Astrocyte of the spinal cord (primary cell): ENCODE measurements around the gene STARD3.

ENCODE experiments used
- DNase-seq: peaks from one replicate; pipeline ENCODE4 v3.0.0; 2011; ENCODE audit warnings: low read depth, low spot score
- H3K4me3 ChIP-seq: 2 replicates; pipeline ENCODE4 v1.5.1; 2011; ENCODE audit warnings: low read depth, mild to moderate bottlenecking, low read length, moderate library complexity
- in situ Hi-C: cut with HindIII; loops from 2 replicates; pipeline ENCODE4 v1.10.0; 2017; ENCODE audit warnings: low sequenced_read_pairs
- TF ChIP-seq, protein P1 (sequence below): IDR thresholded peaks from 2 replicates; pipeline ENCODE4 v1.5.1; 2012; ENCODE audit warnings: low read depth, mild to moderate bottlenecking, low read length, inconsistent platforms

STARD3 gene

DNA sequence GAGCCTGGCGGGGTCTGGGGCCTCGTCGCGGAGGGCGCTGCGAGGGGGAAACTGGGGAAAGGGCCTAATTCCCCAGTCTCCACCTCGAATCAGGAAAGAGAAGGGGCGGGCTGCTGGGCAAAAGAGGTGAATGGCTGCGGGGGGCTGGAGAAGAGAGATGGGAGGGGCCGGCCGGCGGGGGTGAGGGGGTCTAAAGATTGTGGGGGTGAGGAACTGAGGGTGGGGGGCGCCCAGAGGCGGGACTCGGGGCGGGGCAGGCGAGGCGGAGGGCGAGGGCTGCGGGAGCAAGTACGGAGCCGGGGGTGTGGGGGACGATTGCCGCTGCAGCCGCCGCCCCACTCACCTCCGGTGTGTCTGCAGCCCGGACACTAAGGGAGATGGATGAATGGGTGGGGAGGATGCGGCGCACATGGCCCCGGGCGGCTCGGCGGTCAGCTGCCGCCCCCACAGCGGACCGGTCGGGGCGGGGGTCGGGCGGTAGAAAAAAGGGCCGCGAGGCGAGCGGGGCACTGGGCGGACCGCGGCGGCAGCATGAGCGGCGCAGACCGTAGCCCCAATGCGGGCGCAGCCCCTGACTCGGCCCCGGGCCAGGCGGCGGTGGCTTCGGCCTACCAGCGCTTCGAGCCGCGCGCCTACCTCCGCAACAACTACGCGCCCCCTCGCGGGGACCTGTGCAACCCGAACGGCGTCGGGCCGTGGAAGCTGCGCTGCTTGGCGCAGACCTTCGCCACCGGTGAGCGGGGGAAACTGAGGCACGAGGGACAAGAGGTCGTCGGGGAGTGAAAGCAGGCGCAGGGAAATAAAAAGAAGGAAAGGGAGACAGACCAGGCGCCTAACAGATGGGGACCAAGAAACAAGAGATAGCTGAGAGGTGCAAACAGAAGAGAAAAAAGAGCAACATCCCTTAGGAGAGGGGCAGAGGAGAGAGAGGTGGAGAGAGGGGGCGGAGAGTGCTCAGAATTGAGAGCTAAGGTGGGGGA lies 31.3 kb downstream of the STARD3 start, which contains the start of gene PNMT:
Gene PNMT (plus strand): TSS at position 509 of the 980 bp plus-strand sequence. CDS start 23 bp downstream, at position 532.
- peak; percentile 37 for DNase-seq
- no peak within 1 kb of the TSS for H3K4me3 ChIP-seq
- TF ChIP-seq, protein P1, sequence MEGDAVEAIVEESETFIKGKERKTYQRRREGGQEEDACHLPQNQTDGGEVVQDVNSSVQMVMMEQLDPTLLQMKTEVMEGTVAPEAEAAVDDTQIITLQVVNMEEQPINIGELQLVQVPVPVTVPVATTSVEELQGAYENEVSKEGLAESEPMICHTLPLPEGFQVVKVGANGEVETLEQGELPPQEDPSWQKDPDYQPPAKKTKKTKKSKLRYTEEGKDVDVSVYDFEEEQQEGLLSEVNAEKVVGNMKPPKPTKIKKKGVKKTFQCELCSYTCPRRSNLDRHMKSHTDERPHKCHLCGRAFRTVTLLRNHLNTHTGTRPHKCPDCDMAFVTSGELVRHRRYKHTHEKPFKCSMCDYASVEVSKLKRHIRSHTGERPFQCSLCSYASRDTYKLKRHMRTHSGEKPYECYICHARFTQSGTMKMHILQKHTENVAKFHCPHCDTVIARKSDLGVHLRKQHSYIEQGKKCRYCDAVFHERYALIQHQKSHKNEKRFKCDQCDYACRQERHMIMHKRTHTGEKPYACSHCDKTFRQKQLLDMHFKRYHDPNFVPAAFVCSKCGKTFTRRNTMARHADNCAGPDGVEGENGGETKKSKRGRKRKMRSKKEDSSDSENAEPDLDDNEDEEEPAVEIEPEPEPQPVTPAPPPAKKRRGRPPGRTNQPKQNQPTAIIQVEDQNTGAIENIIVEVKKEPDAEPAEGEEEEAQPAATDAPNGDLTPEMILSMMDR = peak; percentile 72
- in situ Hi-C loops = no loop called here

- in situ Hi-C loops = no loop called here
- DNase-seq = no peak
- no peak overlapping the region for H3K4me3 ChIP-seq
- TF ChIP-seq, protein P1 = no peak
These were observed 33.2 kb downstream of the STARD3 start for GRCh38 chr17:39669897-39670735.

- in situ Hi-C loops = no loop called here
- DNase-seq = no peak
- TF ChIP-seq, protein P1 = no peak
- no peak overlapping the region for H3K4me3 ChIP-seq
These were observed 33.8 kb downstream of the STARD3 start for GRCh38 chr17:39670746-39671145.

- in situ Hi-C loops = no loop called here
- TF ChIP-seq, protein P1 = peak; percentile 77
- DNase-seq = peak; percentile 22
- H3K4me3 ChIP-seq = no peak overlapping the region
These were observed 34.9 kb downstream of the STARD3 start for GRCh38 chr17:39671651-39672521.

DNA sequence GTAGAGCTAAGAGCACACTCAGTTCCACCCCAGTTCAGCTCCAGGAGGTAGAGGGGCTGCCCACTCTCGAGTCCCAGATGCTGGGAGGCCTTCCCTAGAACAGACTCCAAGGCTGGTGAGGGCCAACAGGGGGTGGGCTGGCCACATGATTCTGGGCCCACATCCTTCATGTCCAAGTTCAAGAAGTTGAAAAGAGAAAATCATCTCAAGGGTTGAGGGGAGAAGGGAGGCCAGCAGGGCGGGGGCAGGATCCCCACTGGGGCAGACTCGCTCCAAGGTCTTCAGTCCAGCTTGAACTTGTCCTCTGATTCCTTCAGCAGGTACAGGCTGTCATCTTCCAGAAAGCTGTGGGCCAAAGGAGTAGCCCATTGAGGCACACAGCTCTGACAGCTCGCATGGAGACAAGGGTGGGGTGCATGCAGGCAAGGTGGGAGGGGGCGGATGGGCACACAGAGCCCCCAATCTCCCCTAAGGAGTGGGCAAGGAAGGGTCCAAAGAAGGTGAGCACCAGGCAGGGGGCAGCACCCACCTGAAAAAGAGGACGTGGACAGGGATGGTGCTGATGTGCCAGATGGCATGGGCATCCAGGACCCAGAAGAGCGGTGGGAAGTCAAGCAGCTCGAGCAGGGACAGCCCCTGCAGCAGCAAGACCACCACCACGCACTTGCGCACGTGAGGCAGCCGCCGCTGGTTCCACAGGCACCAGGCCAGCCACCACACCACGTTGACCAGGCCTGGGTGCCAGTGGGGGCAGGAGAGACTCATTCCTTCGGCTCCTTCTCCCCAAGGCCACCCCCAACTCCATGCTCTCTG lies 35.8 kb downstream of the STARD3 start:
- in situ Hi-C loops = no loop called here
- TF ChIP-seq, protein P1 = peak; percentile 2
- no peak overlapping the region for H3K4me3 ChIP-seq

More for the DNA sequence above, 35.8 kb downstream of the STARD3 start:
- no peak for DNase-seq
